ENCODE measurements around the gene MSTO1. TPM values are rescaled to one million over a fixed set of nuclear protein-coding genes. Genes with fewer than 3 reads are reported as not detected.
"Not testable (repeated sequence)": the region's sequence is repeated elsewhere in the genome, so short reads cannot be mapped to it uniquely, and the experiment has no call there.

MSTO1 gene
- total RNA-seq, 1 experiment from 2014 or later: 87.5 TPM

GRCh38 chr1:155623357-155623756 lies 13.3 kb downstream of the MSTO1 start:
- intact Hi-C loops (cut with micrococcal nuclease; ENCODE audit: unreplicated experiment): no loop called here
- no peaks in the 10 kb centered on the region for H3K9me3 Mint-ChIP-seq (ENCODE audit: low read depth, unreplicated experiment)
- TF ChIP-seq, protein P1, sequence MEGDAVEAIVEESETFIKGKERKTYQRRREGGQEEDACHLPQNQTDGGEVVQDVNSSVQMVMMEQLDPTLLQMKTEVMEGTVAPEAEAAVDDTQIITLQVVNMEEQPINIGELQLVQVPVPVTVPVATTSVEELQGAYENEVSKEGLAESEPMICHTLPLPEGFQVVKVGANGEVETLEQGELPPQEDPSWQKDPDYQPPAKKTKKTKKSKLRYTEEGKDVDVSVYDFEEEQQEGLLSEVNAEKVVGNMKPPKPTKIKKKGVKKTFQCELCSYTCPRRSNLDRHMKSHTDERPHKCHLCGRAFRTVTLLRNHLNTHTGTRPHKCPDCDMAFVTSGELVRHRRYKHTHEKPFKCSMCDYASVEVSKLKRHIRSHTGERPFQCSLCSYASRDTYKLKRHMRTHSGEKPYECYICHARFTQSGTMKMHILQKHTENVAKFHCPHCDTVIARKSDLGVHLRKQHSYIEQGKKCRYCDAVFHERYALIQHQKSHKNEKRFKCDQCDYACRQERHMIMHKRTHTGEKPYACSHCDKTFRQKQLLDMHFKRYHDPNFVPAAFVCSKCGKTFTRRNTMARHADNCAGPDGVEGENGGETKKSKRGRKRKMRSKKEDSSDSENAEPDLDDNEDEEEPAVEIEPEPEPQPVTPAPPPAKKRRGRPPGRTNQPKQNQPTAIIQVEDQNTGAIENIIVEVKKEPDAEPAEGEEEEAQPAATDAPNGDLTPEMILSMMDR (IDR thresholded peaks at IDR 0.05; ENCODE audit: unreplicated experiment): no peak
- CTCF ChIA-PET: no interaction called here
- no TSS peak for BruUV-seq (replicated peaks)
- no peak for DNase-seq
- H3K36me3 Mint-ChIP-seq (ENCODE audit: insufficient read depth, unreplicated experiment): no peaks in the 10 kb centered on the region
- H3K4me3 Mint-ChIP-seq (ENCODE audit: low read depth, unreplicated experiment): no peak overlapping the region
- H3K27ac Mint-ChIP-seq (ENCODE audit: unreplicated experiment): no peak overlapping the region
- no peaks in the 10 kb centered on the region for H3K4me1 Mint-ChIP-seq (ENCODE audit: low read depth, unreplicated experiment)
- H3K27me3 Mint-ChIP-seq (ENCODE audit: unreplicated experiment): no peaks in the 10 kb centered on the region

- H3K4me1 Mint-ChIP-seq (ENCODE audit: low read depth, unreplicated experiment); H3K27ac Mint-ChIP-seq (ENCODE audit: unreplicated experiment); H3K9me3 Mint-ChIP-seq (ENCODE audit: low read depth, unreplicated experiment); H3K4me3 Mint-ChIP-seq (ENCODE audit: low read depth, unreplicated experiment); H3K27me3 Mint-ChIP-seq (ENCODE audit: unreplicated experiment); intact Hi-C loops (cut with micrococcal nuclease; ENCODE audit: unreplicated experiment); CTCF ChIA-PET; DNase-seq; BruUV-seq (replicated peaks); H3K36me3 Mint-ChIP-seq (ENCODE audit: insufficient read depth, unreplicated experiment): not testable (repeated sequence)
Measured at GRCh38 chr1:155626428-155626827, 16.4 kb downstream of the MSTO1 start.

- intact Hi-C loops (cut with micrococcal nuclease; ENCODE audit: unreplicated experiment): no loop called here
- TF ChIP-seq, protein P1 (IDR thresholded peaks at IDR 0.05; ENCODE audit: unreplicated experiment): no peak
- CTCF ChIA-PET: interaction anchor here (1.6 kb wide), 1 partner anchor 12 kb away, joined by 4 read pairs; no protein-coding TSS in a partner anchor
- Mint-ChIP-seq H3K4me1 (ENCODE audit: low read depth, unreplicated experiment) (peaks cover 22% of the 10 kb centered on the region), H3K27ac (ENCODE audit: unreplicated experiment) (peak overlapping the region; percentile 85), H3K27me3 (ENCODE audit: unreplicated experiment) (no peaks in the 10 kb centered on the region), H3K9me3 (ENCODE audit: low read depth, unreplicated experiment) (no peaks in the 10 kb centered on the region), H3K4me3 (ENCODE audit: low read depth, unreplicated experiment) (peak overlapping the region; percentile 70), H3K36me3 (ENCODE audit: insufficient read depth, unreplicated experiment) (peaks cover 10% of the 10 kb centered on the region)
- no TSS peak for BruUV-seq (replicated peaks)
- no peak for DNase-seq
Measured at GRCh38 chr1:155636397-155637153, 26.6 kb downstream of the MSTO1 start.

- TF ChIP-seq, protein P1 (IDR thresholded peaks at IDR 0.05; ENCODE audit: unreplicated experiment): no peak
- Mint-ChIP-seq H3K36me3 (ENCODE audit: insufficient read depth, unreplicated experiment) (peaks cover 14% of the 10 kb centered on the region), H3K4me1 (ENCODE audit: low read depth, unreplicated experiment) (peaks cover 37% of the 10 kb centered on the region), H3K4me3 (ENCODE audit: low read depth, unreplicated experiment) (no peak overlapping the region), H3K27ac (ENCODE audit: unreplicated experiment) (no peak overlapping the region), H3K27me3 (ENCODE audit: unreplicated experiment) (no peaks in the 10 kb centered on the region), H3K9me3 (ENCODE audit: low read depth, unreplicated experiment) (peaks cover 3% of the 10 kb centered on the region)
- intact Hi-C loops (cut with micrococcal nuclease; ENCODE audit: unreplicated experiment): no loop called here
- BruUV-seq (replicated peaks): no TSS peak
- no peak for DNase-seq
- CTCF ChIA-PET: interaction anchor here (0.6 to 0.7 kb wide), 3 partner anchors 165 to 358 kb away, joined by 3 to 7 read pairs (median 4); no protein-coding TSS in a partner anchor
Measured at GRCh38 chr1:155640367-155640766, 30.3 kb downstream of the MSTO1 start.

DNA sequence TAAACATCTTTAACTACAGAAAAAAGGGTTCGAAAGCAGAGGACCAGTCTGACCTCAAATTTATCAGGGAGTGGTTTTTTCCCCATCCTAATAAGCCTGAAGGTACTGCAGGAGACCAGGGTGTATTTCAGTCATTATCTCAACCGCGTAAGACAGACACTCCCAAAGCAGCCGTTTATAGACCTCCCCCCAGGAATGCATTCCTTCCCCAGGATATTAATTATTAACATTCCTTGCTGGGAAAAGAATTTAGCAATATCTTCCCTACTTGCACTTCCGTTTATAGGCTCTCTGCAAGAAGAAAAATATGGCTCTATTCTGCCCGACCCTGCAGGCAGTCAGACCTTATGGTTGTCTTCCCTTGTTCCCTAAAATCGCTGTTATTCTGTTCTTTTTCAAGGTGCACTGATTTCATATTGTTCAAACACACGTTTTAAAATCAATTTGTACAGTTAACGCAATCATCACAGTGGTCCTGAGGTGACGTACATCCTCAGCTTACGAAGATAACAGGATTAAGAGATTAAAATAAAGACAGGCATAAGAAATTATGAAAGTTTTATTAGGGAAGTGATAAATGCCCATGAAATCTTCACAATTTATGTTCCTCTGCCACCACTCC lies 32.7 kb downstream of the MSTO1 start:
- peaks cover 37% of the 10 kb centered on the region for H3K4me1 Mint-ChIP-seq (ENCODE audit: low read depth, unreplicated experiment)
- CTCF ChIA-PET; BruUV-seq (replicated peaks); H3K9me3 Mint-ChIP-seq (ENCODE audit: low read depth, unreplicated experiment); intact Hi-C loops (cut with micrococcal nuclease; ENCODE audit: unreplicated experiment); H3K27me3 Mint-ChIP-seq (ENCODE audit: unreplicated experiment): not testable (repeated sequence)
- DNase-seq: peak; percentile 18
- peak overlapping the region; percentile 15 for H3K27ac Mint-ChIP-seq (ENCODE audit: unreplicated experiment)
- H3K36me3 Mint-ChIP-seq (ENCODE audit: insufficient read depth, unreplicated experiment): peaks cover 14% of the 10 kb centered on the region
- H3K4me3 Mint-ChIP-seq (ENCODE audit: low read depth, unreplicated experiment): peak overlapping the region; percentile 11

Data from Calu3 (cell line).